ENCODE measurements around the gene PARD6A. TPM values are rescaled to one million over a fixed set of nuclear protein-coding genes. Genes with fewer than 3 reads are reported as not detected.

PARD6A gene
- total and polyA plus RNA-seq, 2 donors (not counting 3 experiments of a cell fraction or from before 2014, with no cell fraction given) = 1.3 to 2.9 TPM

DNA sequence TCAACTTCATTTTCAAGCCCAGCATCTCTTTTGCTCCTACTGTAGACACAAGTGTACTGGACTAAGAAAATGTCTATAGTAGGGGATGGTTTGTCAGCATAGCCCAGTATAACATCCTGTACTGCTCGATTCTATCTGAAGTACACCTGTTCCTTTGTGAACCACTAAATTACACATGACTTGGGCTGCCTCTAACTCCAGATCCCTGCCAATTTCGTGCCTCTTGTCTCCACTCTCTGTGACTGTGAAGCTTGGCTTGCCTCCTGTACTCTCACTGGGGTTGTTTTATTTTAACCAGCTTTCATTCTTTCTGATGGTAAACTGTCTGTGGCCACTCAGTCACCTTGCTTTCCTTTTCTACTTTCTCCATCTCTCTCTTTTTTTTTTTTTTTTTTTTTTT, 33.9 kb downstream of the PARD6A start:
- Histone ChIP-seq H3K79me2 (ENCODE audit: control insufficient read depth, insufficient read depth, low read length) (peaks cover 39% of the 10 kb centered on the region), H3K27me3 (ENCODE audit: control insufficient read depth in 2 of 2, insufficient read depth in 2 of 2, low read length in 2 of 2) (no peaks in the 10 kb centered on the region), H3K9ac (replicated peaks; ENCODE audit: extremely low read depth, insufficient read depth, low read length) (no peak overlapping the region), H3K27ac (ENCODE audit: insufficient read depth, low read depth, low read length) (no peak overlapping the region), H3K4me2 (ENCODE audit: insufficient read depth, low read length) (no peak overlapping the region), H4K20me1 (replicated peaks; ENCODE audit: control insufficient read depth, extremely low read depth, insufficient read depth, low read length) (peaks cover 2% of the 10 kb centered on the region), H3K9me1 (replicated peaks; ENCODE audit: control insufficient read depth, extremely low read depth, insufficient read depth, low read length) (no peaks in the 10 kb centered on the region), H3K4me3 (replicated peaks in 1 of 3; ENCODE audit: insufficient read depth in 1 of 3, low read depth in 1 of 3, low read length in 3 of 3) (no peak overlapping the region), H2AFZ (ENCODE audit: low read depth, low read length) (no peak overlapping the region), H3K4me1 (ENCODE audit: control insufficient read depth, extremely low read depth, insufficient read depth, low read length) (no peaks in the 10 kb centered on the region), H3K9me3 (replicated peaks; ENCODE audit: control insufficient read depth, insufficient read depth, low read length) (no peaks in the 10 kb centered on the region), H3K36me3 (ENCODE audit: control insufficient read depth in 2 of 2, extremely low read depth in 1 of 2, insufficient read depth in 2 of 2, low read length in 2 of 2) (peaks cover 0 to 7% of the 10 kb centered on the region in 2 experiments)
- no peak for TF ChIP-seq JUN (IDR thresholded peaks at IDR 0.05; ENCODE audit: borderline replicate concordance, insufficient read depth, insufficient read length, low read depth)
- no peak for TF ChIP-seq POLR2A (IDR thresholded peaks at IDR 0.05; ENCODE audit: low read depth, low read length)
- TF ChIP-seq EZH2 (IDR thresholded peaks at IDR 0.05; ENCODE audit: borderline replicate concordance, low read depth, low read length, severe bottlenecking) = no peak
- TF ChIP-seq FOS (IDR thresholded peaks at IDR 0.05; ENCODE audit: borderline replicate concordance, insufficient read depth, low read length) = no peak
- TF ChIP-seq GATA2 (IDR thresholded peaks at IDR 0.05; ENCODE audit: insufficient read depth, insufficient read length, low read depth, low read length) = no peak
- dilution Hi-C loops (cut with MboI; ENCODE audit: extremely low pct_ligation_motif_present, low sequenced_read_pairs) (loop anchor here (25.0 kb wide), 1 partner anchor 218 kb away; no protein-coding TSS in a partner anchor), intact Hi-C loops (cut with micrococcal nuclease) (no loop called here)
- no TSS peak for BruUV-seq (replicated peaks)
- no peak for DNase-seq (ENCODE audit: low read depth, low spot score)
- ChIA-PET CTCF (interaction anchor here (0.7 kb wide), 1 partner anchor 174 kb away, joined by 4 read pairs; no protein-coding TSS in a partner anchor), POLR2A (no interaction called here)
- no peak for FAIRE-seq

DNA sequence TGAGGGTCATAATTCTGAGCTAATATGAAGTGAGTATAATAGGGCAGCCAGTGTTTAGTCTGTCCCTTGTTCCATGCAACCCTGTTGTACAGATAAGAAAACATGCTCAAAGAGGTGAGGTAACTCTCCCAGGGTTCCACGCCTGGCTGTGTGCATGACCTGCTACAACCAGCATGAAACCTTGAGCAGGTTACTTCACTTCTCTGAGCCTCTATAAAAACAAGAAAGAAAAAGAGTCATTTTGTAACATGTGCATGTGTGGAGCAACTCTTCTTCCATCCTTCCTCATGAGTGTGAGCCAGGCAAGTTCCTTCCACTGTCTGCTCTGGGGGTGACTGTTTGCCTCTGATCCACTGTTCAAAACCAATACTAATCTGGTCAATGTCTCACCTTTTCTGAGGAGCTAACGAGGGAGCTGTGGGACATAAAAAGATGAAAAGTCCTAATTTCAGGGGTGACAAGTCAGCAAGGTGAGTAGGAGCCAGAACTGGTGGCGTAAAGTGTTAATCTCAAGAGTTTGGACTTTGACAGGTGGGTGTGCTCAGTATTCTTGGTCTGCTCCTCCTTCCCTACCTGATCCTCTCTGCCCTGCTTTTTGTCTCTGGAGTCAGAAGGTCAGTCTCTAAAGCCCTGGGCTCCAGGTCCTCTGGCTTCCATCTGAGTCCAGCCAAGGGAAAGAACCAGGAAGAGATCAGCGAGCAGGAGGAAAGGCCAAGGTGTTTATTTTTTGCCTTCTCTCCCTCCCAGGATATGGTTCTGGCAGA, 36.8 kb downstream of the PARD6A start:
- ChIA-PET CTCF (interaction anchor here (1.4 kb wide), 1 partner anchor 22 kb away, joined by 3 read pairs; the partner anchor contains the start of gene GFOD2), POLR2A (no interaction called here)
- DNase-seq (ENCODE audit: low read depth, low spot score) = no peak
- Histone ChIP-seq H3K4me1 (ENCODE audit: control insufficient read depth, extremely low read depth, insufficient read depth, low read length) (no peaks in the 10 kb centered on the region), H3K27ac (ENCODE audit: insufficient read depth, low read depth, low read length) (no peak overlapping the region), H2AFZ (ENCODE audit: low read depth, low read length) (no peak overlapping the region), H3K27me3 (ENCODE audit: control insufficient read depth in 2 of 2, insufficient read depth in 2 of 2, low read length in 2 of 2) (no peaks in the 10 kb centered on the region), H3K4me2 (ENCODE audit: insufficient read depth, low read length) (no peak overlapping the region), H4K20me1 (replicated peaks; ENCODE audit: control insufficient read depth, extremely low read depth, insufficient read depth, low read length) (no peaks in the 10 kb centered on the region), H3K4me3 (replicated peaks in 1 of 3; ENCODE audit: insufficient read depth in 1 of 3, low read depth in 1 of 3, low read length in 3 of 3) (no peak overlapping the region), H3K9ac (replicated peaks; ENCODE audit: extremely low read depth, insufficient read depth, low read length) (no peak overlapping the region), H3K79me2 (ENCODE audit: control insufficient read depth, insufficient read depth, low read length) (peaks cover 49% of the 10 kb centered on the region), H3K9me3 (replicated peaks; ENCODE audit: control insufficient read depth, insufficient read depth, low read length) (no peaks in the 10 kb centered on the region), H3K9me1 (replicated peaks; ENCODE audit: control insufficient read depth, extremely low read depth, insufficient read depth, low read length) (no peaks in the 10 kb centered on the region), H3K36me3 (ENCODE audit: control insufficient read depth in 2 of 2, extremely low read depth in 1 of 2, insufficient read depth in 2 of 2, low read length in 2 of 2) (peaks cover 0 to 7% of the 10 kb centered on the region in 2 experiments)
- dilution Hi-C loops (cut with MboI; ENCODE audit: extremely low pct_ligation_motif_present, low sequenced_read_pairs) = loop anchor here (25.0 kb wide), 1 partner anchor 215 kb away; no protein-coding TSS in a partner anchor
- TF ChIP-seq, protein P1, sequence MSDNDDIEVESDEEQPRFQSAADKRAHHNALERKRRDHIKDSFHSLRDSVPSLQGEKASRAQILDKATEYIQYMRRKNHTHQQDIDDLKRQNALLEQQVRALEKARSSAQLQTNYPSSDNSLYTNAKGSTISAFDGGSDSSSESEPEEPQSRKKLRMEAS (IDR thresholded peaks at IDR 0.05; ENCODE audit: insufficient read depth, insufficient read length) = no peak
- TF ChIP-seq JUN (IDR thresholded peaks at IDR 0.05; ENCODE audit: borderline replicate concordance, insufficient read depth, insufficient read length, low read depth) (no peak), GATA2 (IDR thresholded peaks at IDR 0.05; ENCODE audit: insufficient read depth, insufficient read length, low read depth, low read length) (no peak), FOS (IDR thresholded peaks at IDR 0.05; ENCODE audit: borderline replicate concordance, insufficient read depth, low read length) (no peak), POLR2AphosphoS5 (IDR thresholded peaks at IDR 0.05; ENCODE audit: insufficient read depth, low read depth, low read length) (no peak), POLR2A (IDR thresholded peaks at IDR 0.05; ENCODE audit: low read depth, low read length) (no peak), EZH2 (IDR thresholded peaks at IDR 0.05; ENCODE audit: borderline replicate concordance, low read depth, low read length, severe bottlenecking) (no peak), MYC (IDR thresholded peaks at IDR 0.05; ENCODE audit: low read depth, low read length) (no peak)
- TF ChIP-seq, protein P2, sequence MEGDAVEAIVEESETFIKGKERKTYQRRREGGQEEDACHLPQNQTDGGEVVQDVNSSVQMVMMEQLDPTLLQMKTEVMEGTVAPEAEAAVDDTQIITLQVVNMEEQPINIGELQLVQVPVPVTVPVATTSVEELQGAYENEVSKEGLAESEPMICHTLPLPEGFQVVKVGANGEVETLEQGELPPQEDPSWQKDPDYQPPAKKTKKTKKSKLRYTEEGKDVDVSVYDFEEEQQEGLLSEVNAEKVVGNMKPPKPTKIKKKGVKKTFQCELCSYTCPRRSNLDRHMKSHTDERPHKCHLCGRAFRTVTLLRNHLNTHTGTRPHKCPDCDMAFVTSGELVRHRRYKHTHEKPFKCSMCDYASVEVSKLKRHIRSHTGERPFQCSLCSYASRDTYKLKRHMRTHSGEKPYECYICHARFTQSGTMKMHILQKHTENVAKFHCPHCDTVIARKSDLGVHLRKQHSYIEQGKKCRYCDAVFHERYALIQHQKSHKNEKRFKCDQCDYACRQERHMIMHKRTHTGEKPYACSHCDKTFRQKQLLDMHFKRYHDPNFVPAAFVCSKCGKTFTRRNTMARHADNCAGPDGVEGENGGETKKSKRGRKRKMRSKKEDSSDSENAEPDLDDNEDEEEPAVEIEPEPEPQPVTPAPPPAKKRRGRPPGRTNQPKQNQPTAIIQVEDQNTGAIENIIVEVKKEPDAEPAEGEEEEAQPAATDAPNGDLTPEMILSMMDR (IDR thresholded peaks at IDR 0.05; ENCODE audit: extremely low read depth in 1 of 2, insufficient read depth in 1 of 2, low read depth in 1 of 2, low read length in 2 of 2) = no peak
- FAIRE-seq = no peak
- BruUV-seq (replicated peaks) = no TSS peak
- intact Hi-C loops (cut with micrococcal nuclease) = no loop called here
